GM21390 (cell line): ENCODE measurements around the gene CRKL.
"Not testable (repeated sequence)": the region's sequence is repeated elsewhere in the genome, so short reads cannot be mapped to it uniquely, and the experiment has no call there.

Experiments
- ATAC-seq: cut with Tn5 transposase; IDR thresholded peaks from one replicate; pipeline ENCODE4 v1.9.1; 2021; ENCODE audit not compliant: unreplicated experiment

CRKL gene

DNA sequence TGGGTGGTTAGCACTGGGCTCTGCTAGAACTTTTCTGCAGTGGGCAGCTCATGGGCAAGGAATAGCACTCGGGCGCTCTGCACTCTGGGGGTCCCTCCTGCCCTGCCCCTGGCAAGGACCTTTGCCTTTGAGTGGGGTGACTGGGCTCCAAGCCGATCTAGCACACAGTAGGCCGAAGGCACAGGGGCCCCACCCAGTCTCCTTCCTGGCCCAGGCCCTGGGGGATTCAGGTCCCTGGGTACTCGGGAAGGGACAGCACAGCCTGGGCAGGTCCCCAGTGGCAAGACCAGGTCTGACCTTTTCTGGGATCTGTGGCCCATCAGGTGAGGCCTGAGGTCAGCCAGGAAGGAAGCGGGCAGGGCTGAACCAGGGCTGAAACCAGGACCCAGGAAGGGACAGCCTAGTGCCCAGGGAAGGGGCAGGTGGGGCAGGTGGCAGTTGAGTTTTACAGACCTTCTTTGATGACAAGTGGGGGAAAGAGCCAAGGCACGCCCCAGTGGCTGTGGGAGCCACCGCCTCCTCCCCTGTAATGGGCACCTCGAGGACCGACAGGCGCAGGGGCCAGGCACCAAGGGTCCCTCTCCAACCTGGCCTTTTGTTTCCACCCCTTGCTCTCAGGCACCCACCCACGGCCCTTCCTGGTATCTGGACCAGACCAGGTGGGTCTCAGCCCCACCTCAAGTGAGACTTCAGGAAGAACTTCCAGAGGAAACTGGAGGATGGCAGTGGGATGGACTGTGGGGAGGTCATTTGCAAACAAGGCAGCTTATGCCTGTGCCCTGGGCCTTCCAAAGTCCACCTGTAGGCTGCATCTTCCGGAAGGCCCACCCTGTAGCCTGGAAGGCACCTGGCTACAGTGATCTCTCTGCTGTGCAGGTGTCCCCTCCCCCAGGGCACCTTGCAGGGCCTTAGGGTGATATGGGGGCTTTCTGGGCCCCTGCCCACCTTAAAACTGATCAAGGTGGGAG lies 49.0 kb downstream of the CRKL start:
- ATAC-seq = no peak

- no peak for ATAC-seq
These were observed 49.9 kb downstream of the CRKL start, which contains the start of gene AIFM3 for GRCh38 chr22:20966883-20967696. AIFM3 (plus strand) TSS chr22:20967255; CDS start chr22:20967945, 690 bp downstream.

- no peak for ATAC-seq
These were observed 50.5 kb downstream of the CRKL start for GRCh38 chr22:20967697-20968211.

- ATAC-seq = no peak
These were observed 51.2 kb downstream of the CRKL start for GRCh38 chr22:20968281-20968977.

- no peak for ATAC-seq
These were observed 53.9 kb downstream of the CRKL start for GRCh38 chr22:20970939-20971657.

DNA sequence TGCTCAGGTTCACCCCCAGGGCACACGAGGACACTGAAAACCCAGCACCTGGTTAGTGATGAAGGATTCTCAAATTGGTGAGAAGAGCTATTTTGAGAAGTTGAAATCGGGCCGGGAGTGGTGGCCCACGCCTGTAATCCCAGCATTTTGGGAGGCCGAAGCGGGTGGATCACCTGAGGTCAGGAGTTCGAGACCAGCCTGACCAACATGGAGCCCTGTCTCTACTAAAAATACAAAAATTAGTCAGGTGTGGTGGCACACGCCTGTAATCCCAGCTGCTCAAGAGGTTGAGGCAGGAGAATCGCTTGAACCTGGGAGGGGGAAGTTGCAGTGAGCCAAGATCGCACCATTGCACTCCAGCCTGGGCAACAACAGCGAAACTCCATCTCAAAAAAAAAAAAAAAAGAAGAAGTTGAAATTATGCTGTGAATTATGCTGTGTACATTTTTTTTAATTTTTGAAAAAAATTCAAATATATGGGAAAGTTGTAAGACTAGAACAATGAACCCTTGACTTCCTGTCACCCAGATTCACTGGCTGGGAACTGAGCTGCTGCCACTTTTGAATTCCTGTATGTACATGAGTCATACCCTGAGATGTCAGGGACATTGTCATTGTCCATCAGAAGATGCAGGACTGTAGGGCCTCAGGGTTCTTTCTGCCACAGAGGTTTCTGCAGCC lies 54.9 kb downstream of the CRKL start:
- ATAC-seq = not testable (repeated sequence)

DNA sequence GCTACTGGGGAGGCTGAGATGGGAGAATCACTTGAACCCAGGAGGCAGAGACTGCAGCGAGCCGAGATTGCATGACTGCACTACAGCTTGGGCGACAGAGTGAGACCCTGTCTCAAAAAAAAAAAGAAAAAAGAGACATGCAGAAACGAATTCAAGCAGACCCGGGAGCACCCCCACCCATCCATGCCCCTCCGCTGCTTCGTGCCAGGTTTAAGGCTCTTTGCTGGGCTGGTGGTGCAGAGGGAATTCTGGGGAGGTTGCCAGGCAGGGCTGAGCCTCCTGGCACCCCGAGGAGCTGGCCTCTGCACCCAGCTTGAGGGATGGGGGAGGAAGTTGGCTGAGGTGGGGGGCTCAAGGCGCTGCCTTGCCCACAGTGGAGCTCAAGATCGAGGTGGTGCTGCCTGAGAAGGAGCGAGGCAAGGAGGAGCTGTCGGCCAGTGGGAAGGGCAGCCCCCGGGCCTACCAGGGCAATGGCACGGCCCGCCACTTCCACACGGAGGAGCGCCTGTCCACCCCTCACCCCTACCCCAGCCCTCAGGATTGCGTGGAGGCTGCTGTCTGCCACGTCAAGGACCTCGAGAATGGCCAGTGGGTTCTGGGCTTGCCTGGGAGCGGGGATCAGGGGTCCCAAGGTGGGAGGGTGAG lies 55.8 kb downstream of the CRKL start:
- no peak for ATAC-seq

DNA sequence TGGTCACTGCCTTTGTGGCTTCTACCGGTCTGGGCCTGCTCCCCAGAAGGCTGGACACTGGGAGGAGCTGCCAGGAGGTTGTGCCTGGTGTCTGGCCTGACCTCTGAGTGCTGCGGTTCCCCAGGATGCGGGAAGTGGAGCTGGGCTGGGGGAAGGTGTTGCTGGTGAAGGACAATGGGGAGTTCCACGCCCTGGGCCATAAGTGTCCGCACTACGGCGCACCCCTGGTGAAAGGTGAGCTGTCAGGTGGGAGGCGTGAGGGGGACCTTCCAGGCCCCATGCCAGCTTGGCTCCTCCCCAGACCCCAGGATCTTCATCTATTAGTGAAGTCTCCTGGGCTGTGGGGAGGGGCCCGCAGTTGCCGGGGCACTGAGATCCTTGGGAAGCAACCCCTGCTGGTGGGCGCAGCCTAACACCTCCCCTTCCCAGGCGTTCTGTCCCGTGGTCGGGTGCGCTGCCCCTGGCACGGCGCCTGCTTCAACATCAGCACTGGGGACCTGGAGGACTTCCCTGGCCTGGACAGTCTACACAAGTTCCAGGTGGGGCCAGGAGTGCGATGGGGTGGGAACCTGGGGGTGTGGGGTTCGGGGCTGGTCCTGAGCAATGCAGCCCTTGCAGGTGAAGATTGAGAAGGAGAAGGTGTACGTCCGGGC lies 56.6 kb downstream of the CRKL start:
- ATAC-seq = no peak

GRCh38 chr22:20974336-20974955 lies 57.2 kb downstream of the CRKL start:
- no peak for ATAC-seq

DNA sequence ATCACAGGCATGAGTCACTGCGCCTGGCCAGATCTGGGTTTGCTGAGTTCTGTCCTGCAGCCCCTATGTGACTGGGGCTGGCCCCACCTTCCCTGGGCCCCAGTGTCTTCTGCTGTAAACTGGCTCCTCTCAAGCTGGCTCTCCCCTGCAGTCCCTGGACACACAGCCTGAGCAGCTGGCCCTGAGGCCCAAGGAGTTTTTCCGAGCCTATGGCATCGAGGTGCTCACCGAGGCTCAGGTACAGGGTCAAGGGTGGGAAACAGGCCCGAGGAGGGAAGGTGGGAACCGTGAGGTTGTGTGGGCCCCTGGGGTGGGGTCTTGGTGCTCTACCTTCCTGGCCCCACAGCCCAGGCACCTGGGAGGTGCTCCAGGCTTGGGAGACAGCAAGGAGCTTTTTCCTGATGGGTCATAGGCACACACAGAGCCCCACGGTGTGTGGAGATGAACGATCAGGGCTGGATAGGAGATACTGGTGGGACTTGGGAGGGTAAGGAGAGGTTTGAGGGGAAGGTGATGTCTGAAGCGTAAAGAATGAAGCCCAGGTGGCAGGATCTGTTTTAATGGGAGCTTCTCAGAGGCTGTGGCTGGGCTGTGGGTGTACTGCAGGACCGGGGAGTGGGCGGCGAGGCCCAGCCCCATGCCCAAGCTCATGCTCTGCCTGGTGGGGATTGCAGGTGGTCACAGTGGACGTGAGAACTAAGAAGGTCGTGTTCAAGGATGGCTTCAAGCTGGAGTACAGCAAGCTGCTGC lies 58.5 kb downstream of the CRKL start:
- ATAC-seq = no peak

- ATAC-seq = no peak
These were observed 59.2 kb downstream of the CRKL start for GRCh38 chr22:20976291-20976877.

DNA sequence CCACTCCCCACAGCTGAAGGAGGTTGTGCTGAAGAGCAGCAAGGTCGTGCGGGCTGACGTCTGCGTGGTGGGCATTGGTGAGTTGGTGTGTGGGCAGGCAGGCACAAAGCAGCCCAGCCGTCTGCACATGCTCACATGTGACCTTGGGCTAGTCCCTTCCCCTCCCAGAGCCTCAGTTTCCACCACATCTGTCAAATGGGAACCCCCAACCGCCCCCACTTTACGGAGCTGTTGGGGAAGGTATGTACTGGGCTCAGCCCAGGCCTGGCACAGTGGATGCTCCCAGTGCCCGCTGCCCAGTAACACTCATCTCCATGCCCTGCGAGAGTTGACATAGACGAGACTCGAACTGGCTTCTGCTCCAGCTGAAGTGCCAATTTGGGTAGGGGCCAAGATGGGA lies 59.8 kb downstream of the CRKL start:
- ATAC-seq = no peak

DNA sequence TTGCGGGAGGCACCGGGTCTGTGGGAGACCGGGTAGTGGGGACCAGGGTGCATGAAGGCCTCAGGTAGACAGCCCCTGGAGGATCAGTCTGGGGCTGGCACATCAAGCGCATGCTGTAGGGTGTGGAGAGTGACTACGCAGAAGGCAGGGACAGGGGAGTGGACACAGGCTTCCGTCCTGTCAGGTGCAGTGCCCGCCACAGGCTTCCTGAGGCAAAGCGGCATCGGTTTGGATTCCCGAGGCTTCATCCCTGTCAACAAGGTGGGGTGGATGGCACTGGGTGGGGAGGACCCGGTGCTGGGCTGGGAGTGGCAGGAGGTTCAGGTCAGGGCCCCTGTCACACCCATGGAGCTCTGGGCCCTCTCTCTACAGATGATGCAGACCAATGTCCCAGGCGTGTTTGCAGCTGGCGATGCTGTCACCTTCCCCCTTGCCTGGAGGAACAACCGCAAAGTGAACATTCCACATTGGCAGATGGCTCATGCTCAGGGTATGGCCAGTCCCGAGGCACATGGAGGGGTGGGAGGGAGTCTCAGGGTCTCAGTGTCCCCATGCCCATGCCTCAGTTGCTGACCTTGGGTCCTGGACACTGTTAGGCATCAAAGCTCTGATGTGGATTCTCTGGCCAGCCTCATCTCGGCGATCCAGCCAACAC lies 60.4 kb downstream of the CRKL start:
- ATAC-seq = no peak

DNA sequence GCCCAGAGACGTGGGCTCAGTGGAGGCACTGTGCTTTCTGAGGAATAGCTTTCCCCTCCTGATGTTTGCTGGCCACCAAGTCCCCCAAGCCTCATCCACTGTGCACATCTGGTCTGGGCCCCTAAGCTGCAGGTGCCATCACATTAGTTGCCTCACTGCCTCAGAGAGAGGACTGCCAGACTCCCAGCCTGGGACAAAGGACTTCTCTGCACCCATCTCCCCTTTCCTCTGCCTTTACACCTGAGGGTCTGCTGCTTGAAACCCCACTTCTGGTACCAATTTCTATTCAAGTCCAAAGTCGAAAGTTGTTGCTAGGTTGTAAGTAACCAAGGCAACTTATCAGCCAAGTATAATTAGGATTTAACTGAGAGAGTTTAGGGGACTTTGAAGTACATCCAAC lies 61.2 kb downstream of the CRKL start:
- ATAC-seq = no peak

GRCh38 chr22:20979243-20979809 lies 62.1 kb downstream of the CRKL start:
- ATAC-seq = no peak

DNA sequence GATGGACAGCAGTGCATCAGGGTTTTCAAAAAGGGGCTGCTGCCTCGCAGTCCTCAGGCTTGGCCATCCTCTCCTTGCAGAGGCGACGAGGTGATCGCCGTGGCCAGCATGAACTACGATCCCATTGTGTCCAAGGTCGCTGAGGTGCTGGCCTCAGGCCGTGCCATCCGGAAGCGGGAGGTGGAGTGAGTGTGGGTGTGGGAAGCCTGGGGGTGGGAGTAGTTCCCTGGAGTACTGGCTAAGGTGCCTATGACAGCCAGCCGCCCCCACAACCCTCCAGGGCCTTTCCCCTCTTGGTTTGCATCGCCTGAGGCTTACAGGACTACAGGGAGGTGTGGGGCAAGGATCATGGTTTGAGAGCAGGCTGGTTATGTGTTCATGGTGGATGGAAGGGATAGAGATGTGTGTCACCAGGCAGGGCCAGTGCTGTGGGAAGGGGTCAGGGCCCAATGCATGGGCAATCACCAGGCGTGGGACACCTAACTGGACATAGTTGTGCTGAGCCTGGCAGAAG lies 62.8 kb downstream of the CRKL start:
- no peak for ATAC-seq
